ENCODE results near the gene NRROS. TPM values are rescaled to one million over a fixed set of nuclear protein-coding genes. Genes with fewer than 3 reads are reported as not detected.

Gene NRROS
- total and polyA plus RNA-seq, 12 donors = 1.1 to 9.9 (median 7.0) TPM

DNA sequence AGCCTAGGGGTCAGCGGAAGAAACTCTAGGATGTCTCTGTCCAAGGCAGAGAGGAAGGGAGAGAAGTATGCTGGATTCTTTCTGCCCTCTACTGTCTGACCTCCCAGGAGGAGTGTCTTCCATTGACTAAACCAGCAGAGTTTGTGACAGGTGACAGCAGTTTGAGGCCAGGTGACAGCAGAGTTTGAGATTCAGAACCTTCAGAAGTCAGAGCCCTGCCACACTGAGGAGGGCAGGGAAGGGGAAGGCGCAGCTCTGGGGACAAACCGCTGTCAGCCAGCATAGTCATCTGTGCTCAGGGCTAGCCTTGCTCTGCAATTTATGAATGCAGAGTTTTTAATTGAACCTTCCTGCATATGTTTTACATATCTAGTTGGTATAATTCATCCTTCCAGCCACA lies 12.3 kb downstream of the NRROS start:
- no peak overlapping the region for H3K4me3 ChIP-seq
- H3K27ac ChIP-seq = peak overlapping the region in 1 of 5 donors; percentile 75
- DNase-seq = no peak
- no peaks in the 10 kb centered on the region for H3K36me3 ChIP-seq (replicated peaks in 1 of 2)
- H3K27me3 ChIP-seq = no peaks in the 10 kb centered on the region
- H3K9me3 ChIP-seq (replicated peaks in 1 of 3) = no peaks in the 10 kb centered on the region
- peaks cover 0 to 11% of the 10 kb centered on the region in 2 donors for H3K4me1 ChIP-seq (replicated peaks in 1 of 2)
- intact Hi-C loops (cut with DNase I) = no loop called here
- TF ChIP-seq, protein P1, sequence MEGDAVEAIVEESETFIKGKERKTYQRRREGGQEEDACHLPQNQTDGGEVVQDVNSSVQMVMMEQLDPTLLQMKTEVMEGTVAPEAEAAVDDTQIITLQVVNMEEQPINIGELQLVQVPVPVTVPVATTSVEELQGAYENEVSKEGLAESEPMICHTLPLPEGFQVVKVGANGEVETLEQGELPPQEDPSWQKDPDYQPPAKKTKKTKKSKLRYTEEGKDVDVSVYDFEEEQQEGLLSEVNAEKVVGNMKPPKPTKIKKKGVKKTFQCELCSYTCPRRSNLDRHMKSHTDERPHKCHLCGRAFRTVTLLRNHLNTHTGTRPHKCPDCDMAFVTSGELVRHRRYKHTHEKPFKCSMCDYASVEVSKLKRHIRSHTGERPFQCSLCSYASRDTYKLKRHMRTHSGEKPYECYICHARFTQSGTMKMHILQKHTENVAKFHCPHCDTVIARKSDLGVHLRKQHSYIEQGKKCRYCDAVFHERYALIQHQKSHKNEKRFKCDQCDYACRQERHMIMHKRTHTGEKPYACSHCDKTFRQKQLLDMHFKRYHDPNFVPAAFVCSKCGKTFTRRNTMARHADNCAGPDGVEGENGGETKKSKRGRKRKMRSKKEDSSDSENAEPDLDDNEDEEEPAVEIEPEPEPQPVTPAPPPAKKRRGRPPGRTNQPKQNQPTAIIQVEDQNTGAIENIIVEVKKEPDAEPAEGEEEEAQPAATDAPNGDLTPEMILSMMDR (IDR thresholded peaks at IDR 0.05) = no peak
- no peak for TF ChIP-seq POLR2A (IDR thresholded peaks at IDR 0.05)
- WGBS, 4 donors = 56 to 98% (median 76%) methylated on average over 3 of the region's 3 CpGs

DNA sequence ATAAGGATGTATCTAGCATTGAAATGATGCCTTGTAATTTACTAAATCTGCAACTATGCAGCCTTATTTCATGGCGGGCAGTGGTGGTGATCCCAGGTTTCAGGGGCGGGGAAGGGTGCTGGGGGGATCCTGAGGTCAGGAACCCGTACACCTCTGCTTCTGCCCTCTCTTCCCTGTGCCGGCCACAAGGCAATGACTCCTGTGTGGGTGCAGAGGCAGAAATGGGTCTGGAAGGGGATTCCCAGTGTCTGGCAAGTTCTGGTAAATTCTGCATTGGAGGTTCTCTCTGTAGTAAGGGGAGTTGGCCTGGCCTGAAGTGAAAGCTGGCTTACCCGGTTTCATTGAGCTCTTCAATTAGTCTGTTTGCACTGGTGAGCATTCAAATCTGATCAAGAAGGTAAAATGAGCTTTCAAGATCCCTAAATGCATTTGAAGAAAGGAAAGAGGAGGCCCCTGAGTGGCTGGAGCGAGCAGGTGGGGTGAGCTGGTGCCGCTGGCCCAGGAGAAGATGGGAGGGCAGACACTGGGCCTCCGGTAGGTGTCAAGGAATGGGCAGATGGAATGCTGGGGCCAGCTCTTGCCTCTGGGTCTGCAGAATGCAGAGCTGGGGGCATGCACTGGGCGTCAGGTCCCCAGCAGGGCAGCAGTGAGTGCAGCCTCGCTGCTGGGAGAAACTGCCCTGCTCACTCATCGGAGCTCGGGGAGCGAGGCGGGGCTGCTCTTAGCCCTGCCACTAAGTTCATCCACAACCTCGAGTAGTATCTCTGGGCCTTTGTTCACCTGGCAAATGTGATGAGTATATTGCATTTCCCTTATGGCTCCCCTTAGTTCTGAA lies 13.7 kb downstream of the NRROS start:
- no peak for DNase-seq

DNA sequence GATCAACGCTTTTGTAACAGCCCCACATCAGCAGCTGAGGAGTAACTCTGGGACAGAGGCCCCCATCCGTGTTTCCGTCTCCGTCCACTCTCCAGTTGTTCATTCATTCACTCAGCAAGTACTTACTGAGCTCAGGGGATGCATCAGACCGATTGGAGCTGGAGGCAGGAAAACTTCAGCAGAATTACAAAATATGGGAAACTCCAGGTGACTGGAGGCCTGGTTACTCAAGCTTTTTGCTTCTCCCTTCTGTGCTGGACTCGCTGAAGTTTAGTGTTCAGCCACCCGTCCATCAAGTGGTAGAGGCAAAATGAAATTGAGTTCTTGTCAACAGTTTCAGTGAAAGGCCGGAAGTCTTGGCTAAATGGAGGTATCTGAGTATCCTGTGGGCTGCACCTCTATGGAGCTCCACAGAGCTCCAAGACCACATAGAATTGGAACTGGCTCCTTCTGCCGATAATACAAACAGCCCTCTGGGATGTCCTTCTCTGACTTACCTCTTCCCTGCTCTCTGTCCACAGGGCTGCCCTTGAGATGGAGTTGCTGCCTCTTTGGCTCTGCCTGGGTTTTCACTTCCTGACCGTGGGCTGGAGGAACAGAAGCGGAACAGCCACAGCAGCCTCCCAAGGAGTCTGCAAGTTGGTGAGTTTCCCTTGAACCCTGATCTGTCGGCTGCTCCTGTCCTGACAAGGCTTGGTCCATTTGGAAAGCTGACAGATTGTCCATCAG lies 14.7 kb downstream of the NRROS start:
- Histone ChIP-seq H3K9me3 (replicated peaks in 1 of 3) (no peaks in the 10 kb centered on the region), H3K27me3 (no peaks in the 10 kb centered on the region), H3K27ac (no peak overlapping the region), H3K36me3 (replicated peaks in 1 of 2) (no peaks in the 10 kb centered on the region), H3K4me3 (no peak overlapping the region), H3K4me1 (replicated peaks in 1 of 2) (peaks cover 0 to 11% of the 10 kb centered on the region in 2 donors)
- TF ChIP-seq, protein P1 (IDR thresholded peaks at IDR 0.05) = no peak
- no peak for TF ChIP-seq POLR2A (IDR thresholded peaks at IDR 0.05)
- WGBS, 4 donors = 63 to 82% (median 75%) methylated on average over 11 to 12 of the region's 12 CpGs
- intact Hi-C loops (cut with DNase I) = no loop called here
- DNase-seq = no peak

More for the DNA sequence above, 13.7 kb downstream of the NRROS start:
- WGBS, 4 donors = 78 to 83% (median 80%) methylated on average over 6 to 15 of the region's 15 CpGs
- H3K27me3 ChIP-seq = no peaks in the 10 kb centered on the region
- intact Hi-C loops (cut with DNase I) = no loop called here
- no peak for TF ChIP-seq POLR2A (IDR thresholded peaks at IDR 0.05)
- TF ChIP-seq, protein P1 (IDR thresholded peaks at IDR 0.05) = no peak
- no peaks in the 10 kb centered on the region for H3K36me3 ChIP-seq (replicated peaks in 1 of 2)
- no peak overlapping the region for H3K27ac ChIP-seq
- no peak overlapping the region for H3K4me3 ChIP-seq
- H3K9me3 ChIP-seq (replicated peaks in 1 of 3) = no peaks in the 10 kb centered on the region
- H3K4me1 ChIP-seq (replicated peaks in 1 of 2) = peaks cover 0 to 11% of the 10 kb centered on the region in 2 donors

DNA sequence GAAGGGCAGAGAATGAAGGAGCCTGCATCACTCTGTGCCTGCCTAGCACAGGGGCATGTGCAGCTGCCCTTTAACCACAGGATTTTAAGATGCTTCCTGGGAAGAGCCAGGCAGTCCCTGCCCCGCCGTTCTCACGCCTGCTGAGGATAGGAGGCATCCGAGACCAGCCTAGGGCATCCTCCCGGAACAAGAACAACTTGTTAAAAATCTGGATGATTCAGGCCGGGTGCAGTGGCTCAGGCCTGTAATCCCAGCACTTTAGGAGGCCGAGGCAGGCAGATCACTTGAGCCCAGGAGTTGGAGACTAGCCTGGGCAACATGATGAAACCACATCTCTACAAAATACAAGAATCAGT lies 15.2 kb downstream of the NRROS start:
- Histone ChIP-seq H3K27ac (no peak overlapping the region), H3K36me3 (replicated peaks in 1 of 2) (no peaks in the 10 kb centered on the region), H3K4me3 (no peak overlapping the region), H3K9me3 (replicated peaks in 1 of 3) (no peaks in the 10 kb centered on the region), H3K27me3 (no peaks in the 10 kb centered on the region), H3K4me1 (replicated peaks in 1 of 2) (peaks cover 0 to 11% of the 10 kb centered on the region in 2 donors)
- TF ChIP-seq, protein P1 (IDR thresholded peaks at IDR 0.05) = no peak
- TF ChIP-seq POLR2A (IDR thresholded peaks at IDR 0.05) = no peak
- 75 to 85% (median 80%) methylated on average over 7 of the region's 7 CpGs; no CpG with 5 or more reads in 1 of the 4 donors for WGBS, 4 donors
- intact Hi-C loops (cut with DNase I) = no loop called here
- DNase-seq = no peak

Measured in adrenal gland (tissue), 12 donors.